ENCODE data around the gene SLC10A6. TPM values are rescaled to one million over a fixed set of nuclear protein-coding genes. Genes with fewer than 3 reads are reported as not detected.

The SLC10A6 gene
- total RNA-seq: 10.9 and 12.1 TPM in 2 replicates

GRCh38 chr4:86848732-86849619 lies at the start of gene SLC10A6:
SLC10A6 (minus strand) TSS chr4:86849384; CDS start chr4:86849115, 269 bp downstream.
- Histone ChIP-seq H3K27me3 (ENCODE audit: control insufficient read depth, insufficient read depth, low read length) (no peaks in the 10 kb centered on the region), H3K4me3 (ENCODE audit: low read depth, low read length) (no peak within 1 kb of the TSS), H3K36me3 (ENCODE audit: control insufficient read depth, insufficient read depth, low read length) (no peaks in the 10 kb centered on the region)
- TF ChIP-seq CTCF (IDR thresholded peaks at IDR 0.05; ENCODE audit: insufficient read depth, low read length, severe bottlenecking): no peak
- FAIRE-seq (no peak), DNase-seq (ENCODE audit: low read depth) (no peak)

DNA sequence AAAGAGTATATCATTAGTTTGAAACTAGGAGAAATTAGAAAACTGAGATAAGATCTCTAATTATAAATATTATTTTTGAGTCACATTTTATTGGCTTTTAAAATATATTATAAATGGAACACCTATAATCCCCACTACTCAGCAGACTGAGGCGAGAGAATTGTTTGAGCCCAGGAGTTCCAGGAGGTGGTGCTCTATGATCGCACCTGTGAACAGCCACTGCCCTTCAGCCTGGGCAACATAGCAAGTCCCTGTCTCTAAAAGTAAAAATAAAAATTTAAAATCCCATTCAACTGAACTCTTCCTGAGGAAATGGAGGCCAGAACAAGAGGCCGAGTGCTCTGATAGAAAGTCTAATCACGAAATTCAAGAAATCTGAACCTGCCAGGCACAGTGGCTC lies 49.4 kb upstream of the SLC10A6 start:
- FAIRE-seq (no peak), DNase-seq (ENCODE audit: low read depth) (no peak)
- Histone ChIP-seq H3K27me3 (ENCODE audit: control insufficient read depth, insufficient read depth, low read length) (no peaks in the 10 kb centered on the region), H3K4me3 (ENCODE audit: low read depth, low read length) (no peak overlapping the region), H3K36me3 (ENCODE audit: control insufficient read depth, insufficient read depth, low read length) (no peaks in the 10 kb centered on the region)
- TF ChIP-seq CTCF (IDR thresholded peaks at IDR 0.05; ENCODE audit: insufficient read depth, low read length, severe bottlenecking): peak; percentile 37

DNA sequence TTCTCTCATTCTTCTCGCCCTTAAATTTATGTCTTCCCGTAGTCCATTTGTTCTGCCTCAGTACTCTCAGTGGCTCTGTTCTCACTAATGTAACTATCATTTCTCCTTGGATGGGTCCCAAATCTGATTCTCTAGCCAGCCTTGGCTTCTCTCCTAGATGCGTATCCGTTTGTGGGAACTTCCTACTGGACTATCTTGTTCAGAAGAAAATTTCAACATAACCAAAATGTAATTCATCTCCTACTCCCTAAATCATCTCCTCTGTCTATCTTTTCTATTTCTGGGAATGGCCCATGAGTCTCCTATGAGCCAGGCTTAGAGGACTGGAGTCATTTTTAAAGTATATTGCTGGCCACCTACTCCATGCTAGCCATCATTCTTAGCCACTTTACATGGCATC lies 47.4 kb upstream of the SLC10A6 start:
- Histone ChIP-seq H3K36me3 (ENCODE audit: control insufficient read depth, insufficient read depth, low read length) (no peaks in the 10 kb centered on the region), H3K4me3 (ENCODE audit: low read depth, low read length) (no peak overlapping the region), H3K27me3 (ENCODE audit: control insufficient read depth, insufficient read depth, low read length) (no peaks in the 10 kb centered on the region)
- FAIRE-seq (no peak), DNase-seq (ENCODE audit: low read depth) (no peak)
- no peak for TF ChIP-seq CTCF (IDR thresholded peaks at IDR 0.05; ENCODE audit: insufficient read depth, low read length, severe bottlenecking)

DNA sequence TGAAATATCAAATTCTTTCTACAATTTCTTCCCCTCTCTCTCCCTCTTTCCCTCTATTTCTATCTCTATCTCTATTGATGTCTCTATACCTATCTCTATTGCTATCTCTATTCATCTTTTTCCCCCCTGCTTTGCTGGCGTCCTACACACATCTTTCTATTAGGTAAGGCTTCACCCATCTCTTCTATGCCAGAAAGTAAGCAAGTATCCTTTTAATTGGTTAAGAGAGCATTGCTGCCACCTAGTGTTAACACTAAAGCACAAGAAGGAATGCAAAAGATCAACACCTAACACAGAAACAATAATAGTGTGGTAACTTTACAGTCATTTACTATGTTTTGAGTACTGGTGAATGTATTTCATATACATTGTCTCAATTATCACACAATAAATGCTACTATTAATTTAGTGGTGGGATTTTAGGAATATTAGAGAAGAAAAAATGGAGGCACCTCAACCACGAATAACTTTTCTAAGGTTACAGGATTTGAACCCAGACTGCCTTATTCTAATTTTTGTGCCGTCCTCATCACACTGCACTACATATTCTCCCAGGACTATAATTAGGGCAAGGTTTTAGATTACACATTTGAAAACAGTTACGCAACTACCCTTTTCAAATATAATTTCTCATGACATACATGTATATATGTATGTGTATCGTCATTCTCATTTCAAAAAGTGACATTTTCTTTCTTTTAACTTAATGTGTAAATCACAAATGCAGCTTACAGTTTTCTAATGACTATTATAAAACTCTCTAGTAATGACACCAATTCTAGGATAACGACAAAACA lies 46.7 kb upstream of the SLC10A6 start:
- TF ChIP-seq CTCF (IDR thresholded peaks at IDR 0.05; ENCODE audit: insufficient read depth, low read length, severe bottlenecking): peak; percentile 49
- no peaks in the 10 kb centered on the region for H3K27me3 ChIP-seq (ENCODE audit: control insufficient read depth, insufficient read depth, low read length)
- DNase-seq (ENCODE audit: low read depth) (peak; percentile 73), FAIRE-seq (no peak)
- H3K4me3 ChIP-seq (ENCODE audit: low read depth, low read length): no peak overlapping the region
- H3K36me3 ChIP-seq (ENCODE audit: control insufficient read depth, insufficient read depth, low read length): no peaks in the 10 kb centered on the region

- H3K36me3 ChIP-seq (ENCODE audit: control insufficient read depth, insufficient read depth, low read length): no peaks in the 10 kb centered on the region
- H3K27me3 ChIP-seq (ENCODE audit: control insufficient read depth, insufficient read depth, low read length): no peaks in the 10 kb centered on the region
- no peak for TF ChIP-seq CTCF (IDR thresholded peaks at IDR 0.05; ENCODE audit: insufficient read depth, low read length, severe bottlenecking)
- H3K4me3 ChIP-seq (ENCODE audit: low read depth, low read length): no peak overlapping the region
- DNase-seq (ENCODE audit: low read depth) (peak; percentile 75), FAIRE-seq (no peak)
These were observed 45.3 kb upstream of the SLC10A6 start for GRCh38 chr4:86894455-86894854.
